Suprapubic skin (tissue), 4 donors: Measurements from ENCODE around the gene ABHD17C. TPM values are rescaled to one million over a fixed set of nuclear protein-coding genes. Genes with fewer than 3 reads are reported as not detected.

Experiments
- DNase-seq, 2 donors: peaks; one replicate each; pipeline ENCODE4 v3.0.0-alpha.2; 2019; ENCODE audit warnings: low spot score in 2 of 2
- H3K27ac ChIP-seq: fragments of 200-600 bp; sonication (generic); one replicate; pipeline ENCODE4 v1.5.1; 2019
- H3K27me3 ChIP-seq: fragments of 200-600 bp; sonication (generic); one replicate; pipeline ENCODE4 v1.5.1; 2019
- H3K36me3 ChIP-seq: fragments of 200-600 bp; sonication (generic); one replicate; pipeline ENCODE4 v1.5.1; 2019
- H3K4me1 ChIP-seq: fragments of 200-600 bp; sonication (generic); one replicate; pipeline ENCODE4 v1.5.1; 2019
- H3K4me3 ChIP-seq: fragments of 200-600 bp; sonication (generic); one replicate; pipeline ENCODE4 v1.5.1; 2019; ENCODE audit warnings: mild to moderate bottlenecking
- H3K9me3 ChIP-seq: fragments of 200-600 bp; sonication (generic); one replicate; pipeline ENCODE4 v1.5.1; 2019
- EP300 ChIP-seq: sonication (generic); formaldehyde crosslinking; IDR thresholded peaks from one replicate; pipeline ENCODE4 v1.6.1; 2017; ENCODE audit warnings: antibody characterized with exemption
- POLR2A ChIP-seq, 2 donors: fragments of 450-650 bp; IDR thresholded peaks; one replicate each; pipeline ENCODE4 v1.6.1; 2017; ENCODE audit warnings: antibody characterized with exemption in 2 of 2, mild to moderate bottlenecking in 2 of 2, moderate library complexity in 2 of 2
- POLR2AphosphoS5 ChIP-seq, 3 donors: sonication (generic); formaldehyde crosslinking; IDR thresholded peaks; one replicate each; pipeline ENCODE4 v1.6.1; 2017; ENCODE audit warnings: antibody characterized with exemption in 3 of 3
- WGBS: methylation state at CpG from one replicate; pipeline ENCODE4 v1.1.5; 2018; 5-methylcytosine and 5-hydroxymethylcytosine counted together
- total RNA-seq, 4 donors: library from RNA; depleted of rRNA; stranded (reverse); fragments of >200 nt; gene quantifications; one replicate each; pipeline ENCODE4 v1.1.0, GENCODE V29; 2016
- TF ChIP-seq, protein P1 (sequence below), 2 donors: fragments of 200-600 bp in 1 of 2; fragments of 450-650 bp in 1 of 2; sonication (generic) in 1 of 2; IDR thresholded peaks; one replicate each; pipeline ENCODE4 v1.5.1; 2016 to 2019; ENCODE audit warnings: antibody characterized with exemption in 2 of 2, mild to moderate bottlenecking in 1 of 2, moderate library complexity in 1 of 2

The ABHD17C gene
- total RNA-seq, 4 donors from 2014 or later, result 15.6 to 25.3 (median 21.1) TPM

DNA sequence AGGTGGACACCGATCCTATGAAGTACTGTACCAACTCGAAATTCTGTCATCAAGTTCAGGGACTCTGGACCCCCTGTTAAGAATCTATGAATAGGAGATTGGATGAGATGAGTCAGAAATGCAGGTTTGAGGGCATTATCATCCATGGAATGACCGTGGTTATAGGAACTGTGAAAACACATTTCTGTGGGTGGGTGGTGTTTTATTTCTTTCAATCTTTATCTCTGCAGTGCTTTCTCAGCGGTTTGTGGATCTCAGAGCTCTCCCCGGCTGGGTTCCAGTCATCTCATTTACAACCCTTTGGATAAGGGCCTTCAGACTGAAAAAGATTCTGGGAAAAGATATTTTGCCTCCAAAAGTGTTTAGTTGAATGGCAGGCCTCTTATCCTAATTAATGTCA lies 5.4 kb upstream of the ABHD17C start:
- Histone ChIP-seq H3K36me3 (no peaks in the 10 kb centered on the region), H3K9me3 (no peaks in the 10 kb centered on the region), H3K4me1 (peaks cover 12% of the 10 kb centered on the region), H3K27me3 (no peaks in the 10 kb centered on the region), H3K27ac (no peak overlapping the region), H3K4me3 (no peak overlapping the region)
- WGBS, result 82% methylated on average over 5 of the region's 5 CpGs
- no peak for DNase-seq
- TF ChIP-seq POLR2AphosphoS5 (IDR thresholded peaks at IDR 0.05), result no peak
- TF ChIP-seq, protein P1, sequence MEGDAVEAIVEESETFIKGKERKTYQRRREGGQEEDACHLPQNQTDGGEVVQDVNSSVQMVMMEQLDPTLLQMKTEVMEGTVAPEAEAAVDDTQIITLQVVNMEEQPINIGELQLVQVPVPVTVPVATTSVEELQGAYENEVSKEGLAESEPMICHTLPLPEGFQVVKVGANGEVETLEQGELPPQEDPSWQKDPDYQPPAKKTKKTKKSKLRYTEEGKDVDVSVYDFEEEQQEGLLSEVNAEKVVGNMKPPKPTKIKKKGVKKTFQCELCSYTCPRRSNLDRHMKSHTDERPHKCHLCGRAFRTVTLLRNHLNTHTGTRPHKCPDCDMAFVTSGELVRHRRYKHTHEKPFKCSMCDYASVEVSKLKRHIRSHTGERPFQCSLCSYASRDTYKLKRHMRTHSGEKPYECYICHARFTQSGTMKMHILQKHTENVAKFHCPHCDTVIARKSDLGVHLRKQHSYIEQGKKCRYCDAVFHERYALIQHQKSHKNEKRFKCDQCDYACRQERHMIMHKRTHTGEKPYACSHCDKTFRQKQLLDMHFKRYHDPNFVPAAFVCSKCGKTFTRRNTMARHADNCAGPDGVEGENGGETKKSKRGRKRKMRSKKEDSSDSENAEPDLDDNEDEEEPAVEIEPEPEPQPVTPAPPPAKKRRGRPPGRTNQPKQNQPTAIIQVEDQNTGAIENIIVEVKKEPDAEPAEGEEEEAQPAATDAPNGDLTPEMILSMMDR (IDR thresholded peaks at IDR 0.05), result no peak
- no peak for TF ChIP-seq POLR2A (IDR thresholded peaks at IDR 0.05)
- no peak for TF ChIP-seq EP300

DNA sequence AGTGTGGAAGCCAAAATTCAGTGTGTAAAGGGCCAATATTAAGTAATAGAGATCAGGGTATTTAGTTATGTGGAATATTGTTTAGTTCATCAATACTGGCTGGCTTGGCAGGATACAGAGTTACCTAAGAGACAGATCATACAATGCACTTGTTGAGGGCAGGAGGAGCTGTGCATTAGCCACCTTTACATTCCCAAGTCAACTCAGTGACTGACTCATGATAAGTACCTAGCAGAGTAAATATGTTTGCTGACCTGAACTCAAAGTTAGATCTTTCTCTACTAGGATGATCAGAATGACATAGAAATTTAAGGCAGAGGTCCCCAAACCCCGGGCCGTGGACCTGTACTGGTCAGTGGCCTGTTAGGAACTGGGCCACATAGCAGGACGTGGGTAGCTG lies 3.5 kb upstream of the ABHD17C start:
- 92% methylated on average over 3 of the region's 3 CpGs for whole genome bisulfite sequencing
- TF ChIP-seq EP300, result no peak
- no peak for TF ChIP-seq POLR2A (IDR thresholded peaks at IDR 0.05)
- TF ChIP-seq, protein P1 (IDR thresholded peaks at IDR 0.05), result no peak
- no peak for TF ChIP-seq POLR2AphosphoS5 (IDR thresholded peaks at IDR 0.05)
- no peak for DNase-seq
- Histone ChIP-seq H3K9me3 (no peaks in the 10 kb centered on the region), H3K27ac (no peak overlapping the region), H3K4me3 (no peak overlapping the region), H3K36me3 (no peaks in the 10 kb centered on the region), H3K27me3 (no peaks in the 10 kb centered on the region), H3K4me1 (peaks cover 21% of the 10 kb centered on the region)

DNA sequence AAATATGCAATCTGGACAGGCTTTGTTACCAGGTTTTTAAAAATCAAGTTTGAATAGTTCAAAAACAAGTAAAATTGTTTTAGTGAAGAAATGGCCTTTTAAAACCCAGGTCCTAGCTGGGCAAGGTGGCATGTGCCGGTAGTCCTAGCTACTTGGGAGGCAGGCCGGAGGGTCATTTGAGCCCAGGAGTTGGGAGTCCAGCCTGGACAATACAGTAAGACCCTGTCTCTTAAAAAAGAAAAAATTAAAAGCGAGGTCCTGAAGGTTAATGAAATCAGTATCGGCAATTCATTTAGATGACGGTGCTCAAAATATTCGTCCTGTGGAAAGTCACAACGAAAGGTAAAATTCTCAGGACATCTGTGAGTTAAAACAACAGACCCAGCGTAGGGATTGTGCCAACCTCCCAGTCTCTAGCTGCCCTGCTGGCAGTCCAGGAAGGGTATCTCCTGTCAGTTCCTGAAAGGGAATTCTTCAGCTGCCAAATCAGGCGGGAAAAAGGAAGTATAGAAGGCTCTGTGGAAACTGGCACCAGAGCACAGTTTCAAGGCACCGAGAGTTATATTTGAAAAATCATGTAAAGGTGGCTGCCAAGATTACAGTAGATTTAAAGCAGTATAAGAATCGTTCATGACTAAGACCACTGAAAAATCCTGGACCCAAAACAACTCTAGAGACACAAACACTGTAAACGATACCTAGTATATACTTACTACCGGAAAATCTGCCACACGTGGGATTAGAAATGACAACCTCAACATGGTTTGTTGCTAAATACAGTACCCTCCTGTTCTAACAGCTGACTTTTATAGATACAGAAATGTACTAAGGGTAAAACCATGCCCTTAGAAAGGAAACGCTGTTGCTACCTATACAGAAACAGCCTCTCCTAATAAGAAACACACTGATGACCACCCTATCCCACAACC lies 1.2 kb upstream of the ABHD17C start:
- H3K4me3 ChIP-seq, result peak overlapping the region; percentile 89
- H3K36me3 ChIP-seq, result no peaks in the 10 kb centered on the region
- H3K27me3 ChIP-seq, result no peaks in the 10 kb centered on the region
- no peaks in the 10 kb centered on the region for H3K9me3 ChIP-seq
- H3K27ac ChIP-seq, result peak overlapping the region; percentile 87
- no peak for DNase-seq
- H3K4me1 ChIP-seq, result peaks cover 31% of the 10 kb centered on the region
- TF ChIP-seq EP300 (no peak), POLR2A (IDR thresholded peaks at IDR 0.05) (no peak), POLR2AphosphoS5 (IDR thresholded peaks at IDR 0.05) (no peak)
- TF ChIP-seq, protein P1 (IDR thresholded peaks at IDR 0.05), result no peak
- 32% methylated on average over 15 of the region's 15 CpGs for WGBS

DNA sequence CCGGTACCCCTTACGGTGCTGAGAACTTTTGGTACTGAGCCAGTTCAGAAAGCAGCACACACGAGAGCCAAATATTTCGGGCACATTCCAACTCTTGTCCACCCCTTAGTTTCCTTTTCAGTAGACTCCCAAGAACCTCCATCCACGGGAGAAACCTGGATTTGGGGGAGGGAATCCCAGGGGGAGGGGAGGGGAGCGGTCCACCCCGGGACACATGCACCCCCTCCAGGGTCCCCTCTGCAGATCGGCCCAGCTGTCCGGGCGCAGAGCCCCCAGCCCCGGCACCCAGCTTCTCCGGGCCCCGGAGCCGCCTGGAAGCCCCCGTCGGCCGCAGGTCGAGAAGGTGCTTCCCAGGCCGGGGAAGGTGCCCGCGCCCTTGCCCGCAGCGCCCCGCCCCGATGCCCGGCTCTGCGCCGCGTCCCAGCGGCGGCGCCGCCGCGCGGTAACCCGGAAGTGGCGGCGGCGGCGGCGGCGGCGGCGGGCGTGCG lies 455 bp upstream of the ABHD17C start:
- H3K36me3 ChIP-seq, result no peaks in the 10 kb centered on the region
- H3K9me3 ChIP-seq, result no peaks in the 10 kb centered on the region
- H3K27me3 ChIP-seq, result no peaks in the 10 kb centered on the region
- WGBS, result 0% methylated on average over 5 of the region's 47 CpGs
- peak overlapping the region; percentile 87 for H3K27ac ChIP-seq
- no peak for DNase-seq
- no peak for TF ChIP-seq POLR2AphosphoS5 (IDR thresholded peaks at IDR 0.05)
- no peak for TF ChIP-seq POLR2A (IDR thresholded peaks at IDR 0.05)
- TF ChIP-seq, protein P1 (IDR thresholded peaks at IDR 0.05), result no peak
- TF ChIP-seq EP300, result no peak
- peak overlapping the region; percentile 89 for H3K4me3 ChIP-seq
- H3K4me1 ChIP-seq, result peaks cover 31% of the 10 kb centered on the region

DNA sequence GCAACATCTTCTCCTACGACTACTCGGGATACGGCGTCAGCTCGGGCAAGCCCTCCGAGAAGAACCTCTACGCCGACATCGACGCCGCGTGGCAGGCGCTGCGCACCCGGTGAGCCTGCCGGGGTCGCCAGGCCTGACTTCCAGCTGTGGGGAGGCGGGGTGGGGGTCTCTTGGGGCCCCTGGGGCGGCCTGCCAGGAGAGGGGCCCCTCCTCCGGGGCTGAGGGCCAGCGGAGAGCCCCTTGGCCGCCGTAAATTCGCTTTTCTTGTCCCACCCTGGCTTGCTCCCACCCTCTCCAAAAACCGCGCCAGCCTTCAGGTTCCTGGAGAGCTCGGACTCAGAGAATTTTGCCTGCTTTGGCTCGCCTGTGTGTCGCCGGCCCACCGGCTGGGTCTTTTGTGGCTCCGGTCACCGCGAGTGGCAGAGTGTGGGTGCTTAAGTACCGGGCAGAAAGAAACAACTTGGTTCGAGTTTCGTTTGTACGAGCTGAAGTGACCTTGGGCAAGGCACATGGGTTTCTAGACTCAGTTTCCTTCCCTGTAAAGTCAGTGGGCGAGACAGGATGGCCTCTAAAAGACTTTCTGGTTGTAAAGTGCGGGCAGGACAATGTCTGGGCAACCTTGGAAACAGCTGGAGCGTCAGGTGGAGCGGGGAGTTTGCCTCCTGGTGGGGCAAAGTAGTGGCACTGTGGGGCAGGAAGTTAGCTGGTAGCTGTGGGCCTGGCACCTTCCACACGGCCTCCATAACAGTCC lies 976 bp downstream of the ABHD17C start:
- Histone ChIP-seq H3K27me3 (no peaks in the 10 kb centered on the region), H3K36me3 (no peaks in the 10 kb centered on the region), H3K27ac (peak overlapping the region; percentile 86), H3K4me1 (peaks cover 31% of the 10 kb centered on the region), H3K9me3 (no peaks in the 10 kb centered on the region), H3K4me3 (peak overlapping the region; percentile 89)
- DNase-seq, result peak in 1 of 2 donors; percentile 68
- TF ChIP-seq POLR2A (IDR thresholded peaks at IDR 0.05) (no peak), POLR2AphosphoS5 (IDR thresholded peaks at IDR 0.05) (no peak)
- TF ChIP-seq, protein P1 (IDR thresholded peaks at IDR 0.05), result peak in 1 of 2 donors; percentile 28
- 4% methylated on average over 29 of the region's 43 CpGs for WGBS
